HEK293 (cell line): ENCODE results near the gene NAV2.

Experiments
- ATF2 ChIP-seq: fragments of 450-650 bp; formaldehyde crosslinking; IDR thresholded peaks from 2 replicates; pipeline ENCODE4 v1.5.1; 2016; ENCODE audit warnings: missing biosample characterization, missing genetic modification characterization, low read depth
- CTCF ChIP-seq: fragments of 450-650 bp; formaldehyde crosslinking; IDR thresholded peaks from 2 replicates; pipeline ENCODE4 v1.5.1; 2016; ENCODE audit warnings: missing biosample characterization, missing genetic modification characterization
- ELK4 ChIP-seq: IDR thresholded peaks from 2 replicates; pipeline ENCODE4 v1.6.1; 2011; ENCODE audit warnings: mild to moderate bottlenecking, low read depth, low read length, borderline replicate concordance
- HOXC10 ChIP-seq: sonication (generic); formaldehyde crosslinking; IDR thresholded peaks from 2 replicates; pipeline ENCODE4 v1.8.1; 2023; ENCODE audit warnings: mild to moderate bottlenecking, missing genetic modification reagents
- KLF16 ChIP-seq: fragments of 450-650 bp; formaldehyde crosslinking; IDR thresholded peaks from 2 replicates; pipeline ENCODE4 v1.5.1; 2017; ENCODE audit warnings: missing biosample characterization, missing genetic modification characterization
- MZF1 ChIP-seq: fragments of 450-650 bp; formaldehyde crosslinking; IDR thresholded peaks from 2 replicates; pipeline ENCODE4 v1.5.1; 2017; ENCODE audit warnings: missing biosample characterization, missing genetic modification characterization, borderline replicate concordance
- PBX3 ChIP-seq: sonication (generic); formaldehyde crosslinking; IDR thresholded peaks from 2 replicates; pipeline ENCODE4 v1.8.1; 2022; ENCODE audit warnings: mild to moderate bottlenecking, moderate library complexity, missing genetic modification reagents
- RBAK ChIP-seq: fragments of 450-650 bp; formaldehyde crosslinking; IDR thresholded peaks from 2 replicates; pipeline ENCODE4 v1.5.1; 2016; ENCODE audit warnings: missing biosample characterization, missing genetic modification characterization
- REST ChIP-seq: fragments of 450-650 bp; formaldehyde crosslinking; IDR thresholded peaks from 2 replicates; pipeline ENCODE4 v1.5.1; 2016; ENCODE audit warnings: missing biosample characterization, missing genetic modification characterization
- YY1 ChIP-seq: fragments of 450-650 bp; formaldehyde crosslinking; IDR thresholded peaks from 2 replicates; pipeline ENCODE4 v1.5.1; 2018; ENCODE audit warnings: missing biosample characterization, missing genetic modification characterization
- ZBTB1 ChIP-seq: fragments of 450-650 bp; formaldehyde crosslinking; IDR thresholded peaks from 2 replicates; pipeline ENCODE4 v1.5.1; 2016; ENCODE audit warnings: missing biosample characterization, missing genetic modification characterization
- ZNF530 ChIP-seq: fragments of 450-650 bp; formaldehyde crosslinking; IDR thresholded peaks from 2 replicates; pipeline ENCODE4 v1.5.1; 2016; ENCODE audit warnings: low read depth, missing biosample characterization, missing genetic modification characterization
- ZNF549 ChIP-seq: fragments of 450-650 bp; IDR thresholded peaks from 2 replicates; pipeline ENCODE4 v1.5.1; 2018; ENCODE audit warnings: missing biosample characterization, missing genetic modification characterization, mild to moderate bottlenecking, inconsistent platforms, moderate library complexity
- ZNF76 ChIP-seq: fragments of 450-650 bp; formaldehyde crosslinking; IDR thresholded peaks from 2 replicates; pipeline ENCODE4; 2016; ENCODE audit warnings: low read depth, missing biosample characterization, missing genetic modification characterization, borderline replicate concordance

- TF ChIP-seq ELK4, result no peak
- TF ChIP-seq CTCF (tag by site-specific recombination), result no peak
- TF ChIP-seq RBAK (tag by site-specific recombination), result no peak
- no peak for TF ChIP-seq ATF2
- TF ChIP-seq ZNF530 (tag by site-specific recombination), result no peak
- no peak for TF ChIP-seq KLF16 (tag by site-specific recombination)
- no peak for TF ChIP-seq HOXC10 (CRISPR knock-in tag)
- no peak for TF ChIP-seq ZBTB1
- no peak for TF ChIP-seq MZF1 (tag by site-specific recombination)
- no peak for TF ChIP-seq ZNF76
- no peak for TF ChIP-seq REST (tag by site-specific recombination)
- no peak for TF ChIP-seq ZNF549 (tag by site-specific recombination)
- TF ChIP-seq YY1 (tag by site-specific recombination), result no peak
- TF ChIP-seq PBX3 (CRISPR knock-in tag), result no peak
Measured at GRCh38 chr11:19738124-19738523, 25.5 kb downstream of the NAV2 start.
